ENCODE measurements around the gene WDR46.
"Not testable (repeated sequence)": the region's sequence is repeated elsewhere in the genome, so short reads cannot be mapped to it uniquely, and the experiment has no call there.

Gene WDR46

GRCh38 chr6:33286946-33287914, 1.8 kb downstream of the WDR46 start:
- DNase-seq: no peak

GRCh38 chr6:33285214-33285613, 3.8 kb downstream of the WDR46 start:
- DNase-seq: not testable (repeated sequence)

- DNase-seq: no peak
Measured at GRCh38 chr6:33280539-33280938, 8.5 kb downstream of the WDR46 start.

GRCh38 chr6:33279971-33280511, 9.0 kb downstream of the WDR46 start:
- DNase-seq: no peak

GRCh38 chr6:33279257-33279695, 9.8 kb downstream of the WDR46 start:
- DNase-seq: no peak

GRCh38 chr6:33278810-33279209, 10.2 kb downstream of the WDR46 start:
- no peak for DNase-seq

- no peak for DNase-seq
Measured at GRCh38 chr6:33278392-33278741, 10.7 kb downstream of the WDR46 start.

GRCh38 chr6:33277663-33278391, 11.2 kb downstream of the WDR46 start:
- DNase-seq: peak; percentile 42

GRCh38 chr6:33276864-33277662, 12.0 kb downstream of the WDR46 start, which contains the start of gene B3GALT4:
B3GALT4 (plus strand) TSS chr6:33277123; CDS start chr6:33277420, 297 bp downstream.
- DNase-seq: peak; percentile 71

GRCh38 chr6:33276581-33276863, 12.5 kb downstream of the WDR46 start:
- no peak for DNase-seq

- not testable (repeated sequence) for DNase-seq
Measured at GRCh38 chr6:33275795-33276580, 13.1 kb downstream of the WDR46 start.

GRCh38 chr6:33273924-33274902, 14.8 kb downstream of the WDR46 start:
- no peak for DNase-seq

- DNase-seq: no peak
Measured at GRCh38 chr6:33273129-33273923, 15.7 kb downstream of the WDR46 start.

GRCh38 chr6:33272275-33273128, 16.5 kb downstream of the WDR46 start:
- no peak for DNase-seq

- peak; percentile 87 for DNase-seq
Measured at GRCh38 chr6:33271468-33272274, 17.4 kb downstream of the WDR46 start, which contains the start of the genes RPS18 and VPS52. RPS18 (plus strand) TSS chr6:33272075; CDS start chr6:33272120, 45 bp downstream. VPS52 (minus strand) TSS chr6:33271876; CDS start chr6:33271675, 201 bp downstream.

- DNase-seq: no peak
Measured at GRCh38 chr6:33271117-33271467, 17.9 kb downstream of the WDR46 start.

GRCh38 chr6:33264015-33264414, 25.0 kb downstream of the WDR46 start:
- DNase-seq: no peak

- DNase-seq: not testable (repeated sequence)
Measured at GRCh38 chr6:33262490-33262889, 26.5 kb downstream of the WDR46 start.

Data from activated naive CD4-positive, alpha-beta T cell treated with anti-CD3 and anti-CD28 coated beads, Interleukin-2, amount 50 U/mL, for 16 hours (primary cell).